ENCODE data around the gene PLCD3. TPM values are rescaled to one million over a fixed set of nuclear protein-coding genes. Genes with fewer than 3 reads are reported as not detected.

PLCD3 gene
- total and polyA plus RNA-seq, 8 donors = 7.6 to 215 (median 42.1) TPM

GRCh38 chr17:45170280-45170930 lies 38.1 kb upstream of the PLCD3 start:
- no peak for TF ChIP-seq CTCF (IDR thresholded peaks at IDR 0.05)
- TF ChIP-seq POLR2A (IDR thresholded peaks at IDR 0.05) = no peak
- TF ChIP-seq POLR2AphosphoS5 (IDR thresholded peaks at IDR 0.05) = no peak
- no peak for TF ChIP-seq EP300 (IDR thresholded peaks at IDR 0.05)
- intact Hi-C loops (cut with DNase I; ENCODE audit: low total_unique reads) = no loop called here
- WGBS, 5 donors = 80 to 89% (median 88%) methylated on average over 12 of the region's 12 CpGs
- DNase-seq = no peak
- H3K4me1 ChIP-seq = peaks cover 27 to 39% (median 34%) of the 10 kb centered on the region in 4 donors
- H3K36me3 ChIP-seq = peaks cover 0 to 15% (median 7%) of the 10 kb centered on the region in 4 donors
- no peaks in the 10 kb centered on the region for H3K27me3 ChIP-seq
- peak overlapping the region; percentile 6 to 85 (median 84) for H3K27ac ChIP-seq
- H3K9me3 ChIP-seq = no peaks in the 10 kb centered on the region
- H3K4me3 ChIP-seq = peak overlapping the region in 1 of 4 donors; percentile 37

GRCh38 chr17:45168991-45169752 lies 36.9 kb upstream of the PLCD3 start:
- TF ChIP-seq POLR2AphosphoS5 (IDR thresholded peaks at IDR 0.05) (no peak), EP300 (IDR thresholded peaks at IDR 0.05) (no peak), POLR2A (IDR thresholded peaks at IDR 0.05) (no peak), CTCF (IDR thresholded peaks at IDR 0.05) (no peak)
- peaks cover 0 to 21% (median 7%) of the 10 kb centered on the region in 4 donors for H3K36me3 ChIP-seq
- H3K9me3 ChIP-seq = no peaks in the 10 kb centered on the region
- 92 to 95% (median 92%) methylated on average over 43 of the region's 43 CpGs for WGBS, 5 donors
- intact Hi-C loops (cut with DNase I; ENCODE audit: low total_unique reads) = no loop called here
- no peak for DNase-seq
- H3K27me3 ChIP-seq = no peaks in the 10 kb centered on the region
- H3K27ac ChIP-seq = peak overlapping the region in 2 of 5 donors; percentile 84 to 85
- peaks cover 27 to 39% (median 34%) of the 10 kb centered on the region in 4 donors for H3K4me1 ChIP-seq
- H3K4me3 ChIP-seq = no peak overlapping the region

- Histone ChIP-seq H3K27ac (no peak overlapping the region), H3K36me3 (peaks cover 0 to 17% (median 7%) of the 10 kb centered on the region in 4 donors), H3K4me3 (no peak overlapping the region), H3K9me3 (no peaks in the 10 kb centered on the region), H3K27me3 (no peaks in the 10 kb centered on the region), H3K4me1 (peaks cover 11 to 24% (median 15%) of the 10 kb centered on the region in 4 donors)
- intact Hi-C loops (cut with DNase I; ENCODE audit: low total_unique reads) = no loop called here
- 88 to 100% (median 92%) methylated on average over 7 of the region's 7 CpGs for WGBS, 5 donors
- DNase-seq = no peak
- TF ChIP-seq POLR2AphosphoS5 (IDR thresholded peaks at IDR 0.05) = no peak
- no peak for TF ChIP-seq CTCF (IDR thresholded peaks at IDR 0.05)
- no peak for TF ChIP-seq POLR2A (IDR thresholded peaks at IDR 0.05)
- no peak for TF ChIP-seq EP300 (IDR thresholded peaks at IDR 0.05)
These were observed 32.5 kb upstream of the PLCD3 start for GRCh38 chr17:45164734-45165269.

GRCh38 chr17:45162025-45162687 lies 29.8 kb upstream of the PLCD3 start:
- H3K9me3 ChIP-seq = no peaks in the 10 kb centered on the region
- H3K27me3 ChIP-seq = no peaks in the 10 kb centered on the region
- H3K4me3 ChIP-seq = peak overlapping the region; percentile 30 to 96 (median 65)
- TF ChIP-seq EP300 (IDR thresholded peaks at IDR 0.05) = no peak
- no peak for TF ChIP-seq CTCF (IDR thresholded peaks at IDR 0.05)
- no peak for TF ChIP-seq POLR2A (IDR thresholded peaks at IDR 0.05)
- TF ChIP-seq POLR2AphosphoS5 (IDR thresholded peaks at IDR 0.05) = no peak
- intact Hi-C loops (cut with DNase I; ENCODE audit: low total_unique reads) = no loop called here
- WGBS, 5 donors = 50 to 57% (median 54%) methylated on average over 9 of the region's 9 CpGs
- H3K36me3 ChIP-seq = peaks cover 0 to 6% (median 0%) of the 10 kb centered on the region in 4 donors
- no peak for DNase-seq
- peaks cover 37 to 50% (median 41%) of the 10 kb centered on the region in 4 donors for H3K4me1 ChIP-seq
- H3K27ac ChIP-seq = peak overlapping the region; percentile 48 to 100 (median 77)
